Stimulated activated CD8-positive, alpha-beta memory T cell treated with anti-CD3 and anti-CD28 coated beads, Interleukin-4, amount 100 ng/mL, for 48 hours (primary cell): ENCODE measurements around the gene EOMES.
"Not testable (repeated sequence)": the region's sequence is repeated elsewhere in the genome, so short reads cannot be mapped to it uniquely, and the experiment has no call there.

Experiments
- DNase-seq: peaks from one replicate; pipeline ENCODE4 v3.0.0-alpha.2; 2020

The EOMES gene

DNA sequence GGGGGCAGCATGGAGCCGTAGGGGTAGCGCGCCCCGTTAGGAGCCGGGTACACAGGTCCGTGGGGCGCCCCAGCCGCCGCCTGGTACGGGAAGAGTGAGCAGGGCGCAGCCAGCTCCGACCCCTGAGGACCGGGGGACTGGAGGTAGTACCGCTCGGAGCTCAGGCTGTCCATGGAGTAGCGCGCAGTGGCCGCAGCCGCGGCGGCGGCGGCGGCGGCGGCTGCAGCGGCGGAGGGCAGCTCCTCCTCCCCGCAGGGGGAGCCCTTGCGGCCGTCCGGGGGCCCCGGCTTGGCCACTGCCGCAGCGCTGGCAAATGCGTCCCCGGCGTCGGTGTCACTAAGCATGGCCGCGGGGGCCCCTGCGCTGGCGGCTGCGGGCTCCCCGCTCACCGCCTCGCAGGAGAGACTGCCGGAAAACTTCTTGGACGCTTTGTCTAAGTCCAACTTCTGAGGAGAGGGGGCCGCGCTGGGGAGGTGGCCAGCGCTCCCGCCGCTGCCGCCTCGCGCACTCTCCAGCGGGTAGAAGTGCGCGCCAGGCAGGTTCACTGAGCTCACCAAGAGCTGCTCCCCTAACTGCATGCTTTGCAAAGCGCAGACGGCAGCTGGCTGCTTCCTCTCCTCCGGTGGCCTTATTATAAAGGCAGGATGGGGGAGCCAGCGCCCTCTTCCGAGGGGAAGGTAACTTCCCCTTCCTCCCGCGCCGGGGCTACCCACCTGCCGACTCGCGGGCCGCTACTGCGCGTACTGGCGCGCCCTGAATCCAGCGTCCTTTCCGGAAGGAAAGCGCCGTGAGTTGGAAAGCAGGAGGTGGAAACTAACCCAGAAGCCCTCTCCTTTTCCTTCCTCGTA, at the start of gene EOMES:
Gene EOMES (minus strand): TSS at position 607 of the 848 bp plus-strand sequence. CDS start 29 bp downstream, at position 578.
- DNase-seq: peak; percentile 81

DNA sequence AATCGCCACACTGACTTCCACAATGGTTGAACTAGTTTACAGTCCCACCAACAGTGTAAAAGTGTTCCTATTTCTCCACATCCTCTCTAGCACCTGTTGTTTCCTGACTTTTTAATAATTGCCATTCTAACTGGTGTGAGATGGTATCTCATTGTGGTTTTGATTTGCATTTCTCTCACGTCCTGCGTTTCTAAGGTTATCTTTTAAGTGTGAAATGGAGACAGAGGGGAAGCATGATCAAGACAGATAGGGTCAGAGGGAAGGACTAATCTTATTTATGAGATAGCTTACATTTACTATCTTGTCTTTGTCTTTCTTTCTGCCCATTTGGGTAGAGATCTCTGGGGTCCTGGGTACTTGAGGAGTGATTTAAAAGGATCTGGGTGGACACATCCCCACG, 48.3 kb upstream of the EOMES start:
- not testable (repeated sequence) for DNase-seq

- no peak for DNase-seq
These were observed 44.9 kb upstream of the EOMES start for GRCh38 chr3:27767000-27767399.

- DNase-seq: peak; percentile 60
These were observed 36.0 kb upstream of the EOMES start for GRCh38 chr3:27758083-27758482.

GRCh38 chr3:27756877-27757276, 34.8 kb upstream of the EOMES start:
- DNase-seq: no peak

- no peak for DNase-seq
These were observed 30.8 kb upstream of the EOMES start for GRCh38 chr3:27752926-27753325.

DNA sequence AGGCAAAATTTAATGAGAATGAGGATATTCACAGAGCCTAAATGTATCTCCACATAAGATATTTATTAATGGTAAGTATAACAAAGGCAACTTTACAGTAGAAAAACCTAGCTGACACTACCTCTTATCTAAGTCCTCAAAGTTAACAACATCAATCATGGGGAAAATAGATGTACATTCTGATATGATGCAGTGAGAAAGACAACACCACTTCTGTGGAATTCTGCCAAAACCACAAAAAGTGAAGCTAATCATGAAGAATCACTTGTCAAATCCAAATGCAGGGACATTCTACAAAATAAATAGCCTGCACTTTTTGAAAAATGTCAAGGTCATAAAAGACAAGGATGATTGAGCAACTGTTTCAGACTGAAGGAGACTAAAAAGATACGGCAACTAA, 27.5 kb upstream of the EOMES start:
- no peak for DNase-seq

GRCh38 chr3:27746838-27747237, 24.7 kb upstream of the EOMES start:
- no peak for DNase-seq

DNA sequence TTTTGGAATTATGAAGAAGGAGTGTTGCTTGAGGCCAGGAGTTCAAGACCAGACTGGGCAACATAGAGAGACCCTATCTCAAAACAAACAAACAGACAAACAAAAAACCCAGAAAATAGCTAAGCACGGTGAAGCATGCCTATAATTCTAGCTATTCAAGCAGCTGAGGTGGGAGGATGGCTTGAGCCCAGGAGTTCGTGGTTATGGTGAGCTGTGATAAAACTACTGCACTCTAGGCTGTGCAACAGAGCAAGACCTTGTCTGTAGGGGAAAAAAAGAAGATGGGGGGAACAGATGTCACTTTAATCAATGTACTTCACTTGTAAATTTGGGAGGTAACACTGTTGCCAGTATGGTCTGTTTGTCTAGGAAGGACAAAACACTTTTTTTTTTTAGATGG, 18.7 kb upstream of the EOMES start:
- no peak for DNase-seq

DNA sequence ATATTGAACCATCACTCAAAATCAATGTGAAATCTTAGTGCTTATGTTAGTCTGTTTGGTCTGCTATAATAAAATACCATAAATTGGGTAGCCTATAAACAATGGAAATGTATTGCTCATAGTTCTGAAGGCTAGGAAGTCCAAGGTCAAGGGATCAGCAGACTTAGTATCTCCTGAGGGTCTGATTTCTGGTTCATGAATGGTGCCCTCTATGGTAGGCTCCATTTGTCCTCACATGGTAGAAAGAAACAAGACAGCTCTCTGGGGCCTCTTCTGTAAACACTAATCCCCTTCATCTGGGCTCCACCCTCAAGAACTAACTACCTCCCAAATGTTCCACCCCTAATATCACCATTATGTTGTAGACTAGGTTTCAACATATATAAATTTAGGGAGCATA, 15.0 kb upstream of the EOMES start:
- no peak for DNase-seq

DNA sequence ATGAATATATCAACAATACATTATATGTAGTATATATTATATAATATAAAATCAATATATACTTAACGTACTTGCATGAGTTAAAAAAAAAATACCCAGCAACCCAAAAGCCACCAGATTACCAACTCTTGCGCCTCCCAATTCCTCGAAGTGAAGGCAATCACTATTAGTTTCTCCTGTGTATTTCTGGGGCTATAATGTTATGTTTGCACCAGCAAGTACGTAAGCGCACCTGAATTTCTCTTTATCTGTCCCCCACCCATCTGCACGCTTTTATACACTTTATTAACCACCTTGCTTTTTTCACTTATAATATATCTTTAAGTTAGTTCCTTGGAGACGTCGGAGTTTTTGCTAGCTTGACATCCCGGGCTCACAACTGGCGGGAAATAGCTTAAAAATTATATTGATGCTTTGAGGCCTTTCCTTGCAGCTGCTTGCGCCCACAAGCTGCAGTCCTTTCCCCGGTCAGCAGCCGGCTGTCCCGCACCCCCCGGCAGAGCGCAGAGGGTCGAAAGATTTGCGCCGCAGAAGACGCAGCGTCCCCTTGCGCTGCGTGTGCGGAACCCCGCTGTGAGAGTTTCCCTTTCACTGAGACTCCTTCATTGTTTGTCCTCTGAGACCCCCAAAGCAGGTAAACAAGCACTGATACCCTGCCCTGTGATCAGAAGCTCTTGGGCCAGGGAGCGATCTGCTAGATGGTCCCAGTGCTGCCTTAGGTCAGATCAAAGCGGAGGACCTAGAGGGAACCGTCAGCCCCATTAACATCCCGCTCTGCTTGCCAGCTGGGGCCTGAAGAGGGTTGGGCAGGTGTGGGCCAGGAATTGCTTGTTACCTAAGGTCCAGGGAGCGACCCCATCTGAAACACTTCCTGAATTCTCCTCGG, 8.9 kb upstream of the EOMES start:
- no peak for DNase-seq

GRCh38 chr3:27729748-27730611, 7.9 kb upstream of the EOMES start:
- DNase-seq: peak; percentile 56

DNA sequence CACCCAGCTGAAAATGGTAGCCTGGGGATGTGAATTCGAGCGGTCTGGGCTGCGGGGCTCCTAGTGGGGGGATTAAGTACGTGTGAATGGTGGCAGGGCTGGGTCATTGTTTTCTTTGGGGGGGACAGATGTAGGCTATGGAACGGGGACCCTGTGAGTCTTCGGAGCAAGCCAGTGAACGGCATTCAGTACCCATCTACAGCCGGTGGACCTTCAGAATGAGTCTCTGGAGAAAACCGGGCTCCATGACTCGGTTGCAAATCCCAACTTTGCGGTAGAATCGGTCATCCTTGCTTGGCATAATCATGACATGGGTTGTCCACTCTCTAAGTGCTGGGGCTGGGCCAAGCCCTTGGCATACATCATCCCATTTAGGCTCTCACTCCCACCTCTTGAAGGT, 7.2 kb upstream of the EOMES start:
- no peak for DNase-seq

DNA sequence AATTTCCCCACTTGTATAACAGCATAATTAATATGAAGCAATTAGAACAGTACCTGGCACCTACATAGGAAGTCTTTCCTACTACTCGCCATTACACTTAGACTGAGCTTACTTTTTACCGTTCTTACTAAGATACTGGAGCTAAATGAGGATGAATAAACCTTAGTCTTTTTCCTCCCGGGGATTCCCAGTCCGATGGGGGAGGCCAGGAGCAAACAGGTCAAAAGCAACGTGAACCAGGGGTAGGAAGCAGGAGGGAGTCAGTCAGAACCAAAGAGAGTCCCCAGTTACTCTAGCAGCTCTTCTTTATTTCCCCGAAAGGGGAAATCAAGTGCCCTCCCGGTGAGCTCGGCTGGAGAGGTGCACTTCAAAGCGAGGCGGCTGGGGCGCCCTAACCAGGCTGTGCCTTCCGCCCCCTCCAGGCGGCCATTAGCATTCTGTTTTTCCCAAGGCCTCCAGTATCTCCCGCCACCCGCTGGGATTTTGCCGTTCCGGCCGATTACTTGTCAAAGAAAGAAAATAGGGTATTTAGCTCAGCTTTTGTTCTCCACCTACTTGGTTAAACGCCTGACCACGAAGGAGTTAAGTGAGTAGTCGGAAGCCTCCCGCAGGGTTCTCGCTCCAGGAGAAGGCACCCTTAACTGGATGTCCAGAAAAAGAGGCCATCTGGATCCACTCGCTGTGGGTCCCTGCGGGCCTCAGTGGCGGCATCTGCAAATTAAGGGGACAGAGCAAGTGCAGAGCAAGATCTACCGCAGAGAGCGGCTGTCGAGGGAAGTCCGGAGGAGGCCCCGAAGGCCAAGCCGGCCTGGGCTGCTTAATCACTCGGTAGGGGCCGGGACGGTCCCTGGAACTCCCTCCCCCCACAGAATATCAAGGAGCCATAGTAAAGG, 6.3 kb upstream of the EOMES start:
- DNase-seq: no peak

GRCh38 chr3:27726240-27726639, 4.1 kb upstream of the EOMES start:
- DNase-seq: no peak

GRCh38 chr3:27724459-27725197, 2.5 kb upstream of the EOMES start:
- DNase-seq: no peak

DNA sequence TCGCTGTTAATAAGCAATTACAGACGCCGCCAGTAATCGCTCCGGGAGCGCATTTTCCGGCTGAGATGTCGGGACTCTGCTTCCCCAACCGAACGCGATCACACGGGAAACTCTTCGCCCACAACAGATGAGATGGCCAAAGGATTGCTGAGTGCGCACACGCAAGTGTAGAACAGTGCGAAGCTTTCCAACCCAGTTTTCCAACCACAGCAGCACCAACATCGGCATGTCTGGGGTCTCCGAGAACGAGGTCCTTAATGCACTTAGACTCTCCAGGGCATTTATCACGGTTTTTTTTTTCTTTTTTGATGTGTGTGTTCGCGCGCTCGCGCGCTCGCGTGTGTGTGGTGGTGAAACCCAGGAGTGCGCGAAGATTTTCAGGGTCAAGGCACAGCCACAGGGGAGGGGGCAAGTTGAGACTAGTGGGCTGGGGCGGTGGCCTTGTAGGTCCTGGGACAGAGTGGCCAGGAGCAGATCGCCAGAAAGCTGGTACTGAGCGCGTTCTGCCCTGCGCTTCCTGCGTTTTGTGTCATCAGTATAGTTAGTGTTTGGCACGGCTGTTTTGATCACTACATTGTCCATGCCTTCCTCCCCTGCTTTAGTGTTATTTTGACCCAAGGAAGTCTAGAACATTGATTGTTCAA, 1.8 kb upstream of the EOMES start:
- DNase-seq: no peak

DNA sequence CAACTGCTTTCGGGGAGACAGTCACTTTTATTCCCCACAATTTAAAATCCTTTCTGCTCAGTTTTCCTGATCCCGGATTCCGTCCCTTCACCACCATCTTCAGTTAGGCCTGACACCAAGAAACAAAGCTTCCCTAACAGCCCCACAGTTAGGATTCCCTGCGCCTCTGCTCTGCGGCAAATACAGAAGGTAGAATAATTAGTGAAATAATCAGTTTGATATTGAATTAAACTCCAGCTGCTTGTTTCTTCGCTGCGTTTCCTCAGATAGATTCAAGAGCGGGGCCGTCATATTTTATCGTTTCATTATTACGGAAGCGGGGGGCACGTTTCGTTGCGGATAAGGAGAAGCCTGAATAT, 1.3 kb upstream of the EOMES start:
- no peak for DNase-seq

DNA sequence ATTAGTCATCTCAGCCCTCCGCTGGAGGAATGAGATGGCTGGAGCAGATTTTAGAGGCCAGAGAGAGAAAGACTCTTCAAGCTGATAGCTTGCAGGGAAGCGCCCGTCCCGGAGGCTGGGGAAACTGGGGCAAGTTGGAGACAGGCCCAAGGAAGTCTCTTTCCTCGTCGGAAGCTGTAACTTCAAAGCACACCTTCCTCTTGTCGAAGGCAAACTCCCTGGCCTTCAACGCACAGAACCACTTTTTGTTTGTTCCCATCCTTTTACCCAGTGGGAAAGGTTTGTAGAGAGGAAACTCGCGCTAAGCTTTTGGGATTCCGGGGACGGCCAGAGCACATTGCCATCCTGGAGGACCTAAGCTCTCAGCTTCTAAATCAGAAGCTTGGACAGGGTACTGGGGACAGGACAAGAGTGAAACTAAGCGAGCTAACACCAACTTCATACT, 900 bp upstream of the EOMES start:
- DNase-seq: no peak

GRCh38 chr3:27720899-27721716, 1.0 kb downstream of the EOMES start:
- DNase-seq: no peak
